Endothelial cell (in vitro differentiated cells): ENCODE measurements around the gene CCDC15. TPM values are rescaled to one million over a fixed set of nuclear protein-coding genes. Genes with fewer than 3 reads are reported as not detected.
"Not testable (repeated sequence)": the region's sequence is repeated elsewhere in the genome, so short reads cannot be mapped to it uniquely, and the experiment has no call there.

Experiments used
- DNase-seq: peaks from one replicate; pipeline ENCODE4 v3.0.0; 2021; ENCODE audit warnings: low spot score
- H3K27ac Mint-ChIP-seq: one replicate; pipeline ENCODE4 v1.8.0; 2021; ENCODE audit warnings: mixed read lengths, inconsistent platforms; ENCODE audit not compliant: unreplicated experiment
- H3K27me3 Mint-ChIP-seq: one replicate; pipeline ENCODE4 v1.8.0; 2021; ENCODE audit warnings: mild to moderate bottlenecking, moderate library complexity, mixed read lengths, inconsistent platforms; ENCODE audit not compliant: unreplicated experiment
- H3K36me3 Mint-ChIP-seq: one replicate; pipeline ENCODE4 v1.8.0; 2021; ENCODE audit warnings: mild to moderate bottlenecking, low read depth, mixed read lengths, inconsistent platforms; ENCODE audit not compliant: unreplicated experiment
- H3K4me1 Mint-ChIP-seq: one replicate; pipeline ENCODE4 v1.8.0; 2021; ENCODE audit warnings: mild to moderate bottlenecking, mixed read lengths, inconsistent platforms; ENCODE audit not compliant: unreplicated experiment
- H3K4me3 Mint-ChIP-seq: one replicate; pipeline ENCODE4 v1.8.0; 2021; ENCODE audit warnings: mild to moderate bottlenecking, mixed read lengths, inconsistent platforms; ENCODE audit not compliant: unreplicated experiment
- H3K9me3 Mint-ChIP-seq: one replicate; pipeline ENCODE4 v1.8.0; 2021; ENCODE audit warnings: mixed read lengths, inconsistent platforms; ENCODE audit not compliant: unreplicated experiment
- total RNA-seq: library from RNA; stranded (reverse); fragmentation: NEBNext Ultra II Directional; extraction: Animal tissue kit (Norgen Biotek cat#: 25700); gene quantifications from one replicate; pipeline ENCODE4 v1.2.1, GENCODE V29; 2021; ENCODE audit not compliant: unreplicated experiment
- TF ChIP-seq, protein P1 (sequence below): fragments of 200-600 bp; sonication (generic); IDR thresholded peaks from one replicate; pipeline ENCODE4 v1.5.0; 2021; ENCODE audit warnings: antibody characterized with exemption; ENCODE audit not compliant: unreplicated experiment

Gene CCDC15
- total RNA-seq, 1 donor from 2014 or later = 2.4 TPM

DNA sequence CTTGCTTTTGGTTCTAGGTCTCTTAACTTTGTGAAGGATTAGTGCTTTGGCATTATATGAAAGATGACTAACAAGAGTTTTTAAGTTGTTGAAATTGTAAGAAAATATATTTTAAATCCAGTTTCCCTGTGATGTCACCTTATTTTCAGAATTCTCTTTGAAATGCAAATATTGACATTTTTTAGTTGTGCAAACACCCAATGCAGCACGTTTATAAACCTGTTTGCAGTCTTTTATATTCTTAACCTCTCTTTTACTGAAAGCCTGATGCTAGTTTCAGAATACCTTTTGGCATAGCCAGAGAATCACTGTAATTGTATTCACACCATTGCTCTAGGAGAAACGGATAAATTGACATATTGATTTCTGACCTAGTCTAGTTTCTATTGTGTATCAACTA is 66.3 kb downstream of the CCDC15 start:
- no peaks in the 10 kb centered on the region for H3K36me3 Mint-ChIP-seq
- DNase-seq = no peak
- no peak overlapping the region for H3K4me3 Mint-ChIP-seq
- H3K9me3 Mint-ChIP-seq = no peaks in the 10 kb centered on the region
- H3K27ac Mint-ChIP-seq = no peak overlapping the region
- no peaks in the 10 kb centered on the region for H3K4me1 Mint-ChIP-seq
- TF ChIP-seq, protein P1, sequence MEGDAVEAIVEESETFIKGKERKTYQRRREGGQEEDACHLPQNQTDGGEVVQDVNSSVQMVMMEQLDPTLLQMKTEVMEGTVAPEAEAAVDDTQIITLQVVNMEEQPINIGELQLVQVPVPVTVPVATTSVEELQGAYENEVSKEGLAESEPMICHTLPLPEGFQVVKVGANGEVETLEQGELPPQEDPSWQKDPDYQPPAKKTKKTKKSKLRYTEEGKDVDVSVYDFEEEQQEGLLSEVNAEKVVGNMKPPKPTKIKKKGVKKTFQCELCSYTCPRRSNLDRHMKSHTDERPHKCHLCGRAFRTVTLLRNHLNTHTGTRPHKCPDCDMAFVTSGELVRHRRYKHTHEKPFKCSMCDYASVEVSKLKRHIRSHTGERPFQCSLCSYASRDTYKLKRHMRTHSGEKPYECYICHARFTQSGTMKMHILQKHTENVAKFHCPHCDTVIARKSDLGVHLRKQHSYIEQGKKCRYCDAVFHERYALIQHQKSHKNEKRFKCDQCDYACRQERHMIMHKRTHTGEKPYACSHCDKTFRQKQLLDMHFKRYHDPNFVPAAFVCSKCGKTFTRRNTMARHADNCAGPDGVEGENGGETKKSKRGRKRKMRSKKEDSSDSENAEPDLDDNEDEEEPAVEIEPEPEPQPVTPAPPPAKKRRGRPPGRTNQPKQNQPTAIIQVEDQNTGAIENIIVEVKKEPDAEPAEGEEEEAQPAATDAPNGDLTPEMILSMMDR = no peak
- H3K27me3 Mint-ChIP-seq = no peaks in the 10 kb centered on the region

DNA sequence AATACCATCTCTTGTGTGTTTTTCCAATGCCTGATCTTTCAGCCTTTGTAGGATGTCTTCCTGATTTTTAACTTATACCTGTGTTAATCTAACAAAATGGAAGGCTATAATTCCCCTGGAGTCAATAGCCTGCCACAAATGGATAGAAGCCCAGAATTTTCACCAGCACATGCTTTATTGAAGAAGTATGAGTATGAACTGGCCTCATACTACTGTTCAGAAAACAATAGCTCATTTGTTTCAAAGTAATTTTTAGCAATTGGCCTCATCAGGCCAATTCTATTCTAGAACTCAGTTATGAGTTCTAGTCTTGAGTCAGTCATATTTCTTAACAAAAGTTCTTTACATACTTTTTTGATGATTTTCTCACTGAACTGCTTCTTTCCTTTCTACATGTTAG is 68.5 kb downstream of the CCDC15 start:
- DNase-seq = no peak
- H3K27ac Mint-ChIP-seq = no peak overlapping the region
- H3K9me3 Mint-ChIP-seq = no peaks in the 10 kb centered on the region
- TF ChIP-seq, protein P1 = no peak
- H3K27me3 Mint-ChIP-seq = no peaks in the 10 kb centered on the region
- H3K4me1 Mint-ChIP-seq = no peaks in the 10 kb centered on the region
- no peak overlapping the region for H3K4me3 Mint-ChIP-seq
- no peaks in the 10 kb centered on the region for H3K36me3 Mint-ChIP-seq

DNA sequence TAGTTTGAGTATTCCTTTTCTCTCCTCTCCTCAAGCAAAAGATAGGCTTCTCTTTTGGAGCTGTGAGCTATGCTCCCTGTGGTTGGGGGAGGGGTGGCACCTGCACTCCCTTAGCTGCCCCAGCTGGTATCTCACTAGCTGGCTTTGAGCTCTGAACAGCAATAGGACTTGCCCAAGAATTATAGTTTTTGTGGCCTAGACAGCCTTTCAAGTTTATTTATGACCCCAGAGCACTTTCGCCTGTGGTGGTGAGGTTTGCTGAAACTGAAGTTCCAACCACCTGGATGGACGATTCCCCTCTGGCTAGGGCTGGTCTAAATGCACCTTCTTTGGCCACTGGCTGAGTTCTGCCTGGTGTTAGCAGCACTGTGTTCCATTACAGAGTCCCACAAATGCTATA is 72.0 kb downstream of the CCDC15 start:
- no peaks in the 10 kb centered on the region for H3K9me3 Mint-ChIP-seq
- no peaks in the 10 kb centered on the region for H3K27me3 Mint-ChIP-seq
- no peak for DNase-seq
- peaks cover 8% of the 10 kb centered on the region for H3K36me3 Mint-ChIP-seq
- H3K4me3 Mint-ChIP-seq = no peak overlapping the region
- no peak overlapping the region for H3K27ac Mint-ChIP-seq
- H3K4me1 Mint-ChIP-seq = no peaks in the 10 kb centered on the region
- TF ChIP-seq, protein P1 = no peak

DNA sequence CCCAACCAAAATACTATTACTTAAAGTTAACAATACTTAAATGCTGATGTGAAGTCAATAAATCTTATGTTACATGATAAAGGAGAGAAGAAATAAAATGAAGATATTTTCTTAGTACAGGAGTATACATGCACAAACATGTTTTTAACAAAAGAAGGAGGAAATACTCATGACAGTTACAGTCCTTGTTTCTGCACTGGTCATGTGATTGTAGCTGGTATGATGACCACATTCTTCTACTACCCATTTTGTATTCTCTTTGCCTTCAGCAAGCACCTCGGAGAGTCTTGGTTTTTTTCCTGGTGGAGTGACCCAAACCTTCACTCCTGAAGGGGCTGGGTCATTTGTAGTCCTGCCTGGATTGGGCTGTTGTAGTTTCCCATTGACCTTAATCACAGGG is 75.4 kb downstream of the CCDC15 start:
- not testable (repeated sequence) for H3K27ac Mint-ChIP-seq, H3K27me3 Mint-ChIP-seq, H3K4me1 Mint-ChIP-seq, DNase-seq, H3K4me3 Mint-ChIP-seq, H3K9me3 Mint-ChIP-seq
- H3K36me3 Mint-ChIP-seq = peaks cover 12% of the 10 kb centered on the region

DNA sequence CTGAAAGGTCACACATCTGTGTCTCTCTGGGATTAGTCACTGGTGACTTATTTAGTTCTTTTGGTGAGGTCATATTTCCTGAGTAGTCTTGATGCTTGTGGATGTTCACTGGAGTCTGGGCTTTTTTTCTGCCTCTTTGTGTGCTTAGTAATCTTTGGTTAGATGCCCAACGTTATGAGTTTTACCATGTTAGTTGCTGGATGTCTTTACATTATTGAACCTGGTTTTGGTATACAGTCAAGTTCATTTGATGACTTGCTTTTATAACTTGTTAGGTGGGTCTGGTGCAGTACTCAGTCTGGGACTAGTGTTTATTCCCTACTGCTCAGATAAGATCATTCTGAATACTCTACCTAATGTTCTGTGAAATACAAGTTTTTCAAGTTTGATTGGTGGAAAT is 82.9 kb downstream of the CCDC15 start:
- H3K27ac Mint-ChIP-seq = no peak overlapping the region
- no peak for DNase-seq
- H3K36me3 Mint-ChIP-seq = peaks cover 3% of the 10 kb centered on the region
- H3K27me3 Mint-ChIP-seq = no peaks in the 10 kb centered on the region
- H3K4me1 Mint-ChIP-seq = no peaks in the 10 kb centered on the region
- no peak overlapping the region for H3K4me3 Mint-ChIP-seq
- TF ChIP-seq, protein P1 = no peak
- no peaks in the 10 kb centered on the region for H3K9me3 Mint-ChIP-seq
